Activated naive CD4-positive, alpha-beta T cell treated with anti-CD3 and anti-CD28 coated beads, Interleukin-2, amount 10 ng/mL, durations not matched to agents 7 days and 5 days (primary cell): ENCODE results near the gene KCNJ8.
"Not testable (repeated sequence)": the region's sequence is repeated elsewhere in the genome, so short reads cannot be mapped to it uniquely, and the experiment has no call there.

Experiments
- CTCF ChIA-PET: fragments of 350-600 bp; sonication (Branson Sonifier 250); formaldehyde crosslinking; loops from one replicate; lab custom pipeline; 2021; ENCODE audit warnings: antibody characterized with exemption; lab: Charles Lee
- DNase-seq: peaks from one replicate; pipeline ENCODE4 v3.0.0-alpha.2; 2020
- H3K27ac Mint-ChIP-seq: one replicate; pipeline ENCODE4 v1.8.0; 2021; ENCODE audit warnings: mild to moderate bottlenecking, moderate library complexity, mixed read lengths
- H3K27me3 Mint-ChIP-seq: one replicate; pipeline ENCODE4 v1.8.0; 2021; ENCODE audit warnings: mild to moderate bottlenecking, mixed read lengths
- H3K36me3 Mint-ChIP-seq: one replicate; pipeline ENCODE4 v1.8.0; 2021; ENCODE audit warnings: mixed read lengths
- H3K4me1 Mint-ChIP-seq: one replicate; pipeline ENCODE4 v1.8.0; 2021; ENCODE audit warnings: mixed read lengths
- H3K4me3 Mint-ChIP-seq: one replicate; pipeline ENCODE4 v1.8.0; 2021; ENCODE audit warnings: mild to moderate bottlenecking, moderate library complexity, mixed read lengths
- H3K9me3 Mint-ChIP-seq: one replicate; pipeline ENCODE4 v1.8.0; 2021; ENCODE audit warnings: mixed read lengths

KCNJ8 gene

DNA sequence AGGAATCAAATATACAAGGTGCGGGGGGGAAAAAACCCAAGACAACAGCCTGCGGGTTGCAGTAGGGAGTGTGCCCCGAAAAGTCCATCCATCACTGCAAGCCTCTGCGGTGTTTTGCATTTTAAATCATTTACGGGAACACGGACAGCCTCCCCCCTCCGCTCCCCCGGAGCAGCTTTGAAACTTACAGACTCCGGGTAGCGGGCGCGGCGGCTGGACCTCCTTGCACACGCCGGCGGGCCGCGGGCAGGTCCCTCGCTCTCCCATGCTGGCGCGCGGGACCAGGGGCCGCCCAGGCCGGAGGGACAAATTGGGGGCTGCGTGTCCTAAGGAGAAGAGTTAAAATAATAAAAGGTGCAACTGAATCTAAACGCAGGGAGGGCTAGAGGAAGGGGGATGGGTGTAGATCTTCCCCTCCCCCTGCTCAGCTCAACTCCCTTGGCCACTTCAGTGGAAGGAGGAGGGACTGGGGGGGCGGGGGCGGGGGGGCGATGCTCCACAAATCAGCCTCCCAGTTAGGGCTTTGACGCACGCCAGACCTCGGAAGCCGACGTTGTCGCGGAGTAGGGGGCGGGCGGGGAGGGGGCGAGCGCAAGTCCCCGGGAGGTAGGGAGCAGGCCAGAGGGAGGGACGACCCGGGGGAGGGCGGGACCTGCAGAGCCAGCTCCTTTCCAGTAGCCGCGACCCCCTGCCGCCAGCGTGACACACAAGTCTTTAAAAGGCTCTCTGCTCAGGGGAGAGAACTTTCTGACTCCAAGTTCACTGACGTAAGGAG, at the start of gene KCNJ8:
KCNJ8 (minus strand) TSS at position 349 of the 775 bp plus-strand sequence. CDS start 1,090 bp downstream, outside the sequence.
- no peaks in the 10 kb centered on the region for H3K9me3 Mint-ChIP-seq
- DNase-seq, result no peak
- peak within 1 kb of the TSS; percentile 27 for H3K4me3 Mint-ChIP-seq
- CTCF ChIA-PET, result no interaction called here
- H3K27me3 Mint-ChIP-seq, result peaks cover 43% of the 10 kb centered on the region
- no peak within 1 kb of the TSS for H3K27ac Mint-ChIP-seq
- no peaks in the 10 kb centered on the region for H3K36me3 Mint-ChIP-seq
- H3K4me1 Mint-ChIP-seq, result peaks cover 8% of the 10 kb centered on the region

- no peak overlapping the region for H3K27ac Mint-ChIP-seq
- no peaks in the 10 kb centered on the region for H3K4me1 Mint-ChIP-seq
- CTCF ChIA-PET, result no interaction called here
- no peaks in the 10 kb centered on the region for H3K9me3 Mint-ChIP-seq
- H3K27me3 Mint-ChIP-seq, result no peaks in the 10 kb centered on the region
- DNase-seq, result no peak
- no peak overlapping the region for H3K4me3 Mint-ChIP-seq
- H3K36me3 Mint-ChIP-seq, result no peaks in the 10 kb centered on the region
Observed at GRCh38 chr12:21823581-21823980, 49.1 kb upstream of the KCNJ8 start.

DNA sequence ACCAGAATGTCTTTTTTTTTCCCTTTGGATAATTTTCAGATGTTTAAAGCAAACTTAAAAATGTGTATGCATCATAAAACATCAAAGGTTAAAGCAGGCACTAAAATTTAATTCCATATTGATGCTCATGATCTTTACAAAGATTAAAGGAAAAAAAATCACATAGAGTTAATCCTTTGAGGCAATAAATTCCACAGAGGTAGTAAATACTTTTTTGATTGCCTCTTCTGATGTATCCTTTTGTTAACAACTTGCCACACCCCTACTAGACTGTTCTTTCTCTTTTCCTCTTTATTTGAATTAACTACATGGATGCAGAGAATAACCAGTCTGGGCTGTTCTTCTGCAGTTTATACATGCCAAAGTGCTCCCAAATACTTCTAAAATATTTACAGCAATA, 45.2 kb upstream of the KCNJ8 start:
- H3K27me3 Mint-ChIP-seq, result no peaks in the 10 kb centered on the region
- CTCF ChIA-PET, result no interaction called here
- H3K9me3 Mint-ChIP-seq, result no peaks in the 10 kb centered on the region
- no peak for DNase-seq
- no peak overlapping the region for H3K27ac Mint-ChIP-seq
- H3K4me1 Mint-ChIP-seq, result no peaks in the 10 kb centered on the region
- H3K36me3 Mint-ChIP-seq, result no peaks in the 10 kb centered on the region
- no peak overlapping the region for H3K4me3 Mint-ChIP-seq

GRCh38 chr12:21819236-21819635, 44.7 kb upstream of the KCNJ8 start:
- Mint-ChIP-seq H3K27ac (no peak overlapping the region), H3K27me3 (no peaks in the 10 kb centered on the region), H3K4me1 (no peaks in the 10 kb centered on the region), H3K9me3 (no peaks in the 10 kb centered on the region), H3K4me3 (no peak overlapping the region), H3K36me3 (no peaks in the 10 kb centered on the region)
- CTCF ChIA-PET, result no interaction called here
- no peak for DNase-seq

DNA sequence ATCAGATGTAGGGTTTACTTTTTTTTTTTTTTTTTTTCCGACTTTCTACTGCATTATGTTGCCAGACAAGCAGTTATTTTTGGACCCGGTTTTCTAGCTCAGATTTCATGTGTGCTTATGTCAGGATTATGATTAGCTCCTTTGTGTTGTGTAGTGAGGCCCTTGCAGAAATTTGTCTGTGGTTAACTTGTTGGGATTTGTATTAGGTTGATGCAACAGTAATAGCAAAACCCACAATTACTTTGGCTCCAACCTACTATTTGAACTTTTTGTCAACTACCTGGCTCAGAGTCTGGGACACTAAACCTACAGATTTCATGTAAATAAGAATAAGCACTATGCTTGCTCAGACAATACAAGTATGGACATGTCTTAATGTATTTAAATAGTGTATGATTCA, 44.1 kb upstream of the KCNJ8 start:
- Mint-ChIP-seq H3K4me1 (no peaks in the 10 kb centered on the region), H3K9me3 (no peaks in the 10 kb centered on the region), H3K4me3 (no peak overlapping the region), H3K27me3 (no peaks in the 10 kb centered on the region), H3K36me3 (no peaks in the 10 kb centered on the region), H3K27ac (no peak overlapping the region)
- DNase-seq, result no peak
- CTCF ChIA-PET, result no interaction called here

DNA sequence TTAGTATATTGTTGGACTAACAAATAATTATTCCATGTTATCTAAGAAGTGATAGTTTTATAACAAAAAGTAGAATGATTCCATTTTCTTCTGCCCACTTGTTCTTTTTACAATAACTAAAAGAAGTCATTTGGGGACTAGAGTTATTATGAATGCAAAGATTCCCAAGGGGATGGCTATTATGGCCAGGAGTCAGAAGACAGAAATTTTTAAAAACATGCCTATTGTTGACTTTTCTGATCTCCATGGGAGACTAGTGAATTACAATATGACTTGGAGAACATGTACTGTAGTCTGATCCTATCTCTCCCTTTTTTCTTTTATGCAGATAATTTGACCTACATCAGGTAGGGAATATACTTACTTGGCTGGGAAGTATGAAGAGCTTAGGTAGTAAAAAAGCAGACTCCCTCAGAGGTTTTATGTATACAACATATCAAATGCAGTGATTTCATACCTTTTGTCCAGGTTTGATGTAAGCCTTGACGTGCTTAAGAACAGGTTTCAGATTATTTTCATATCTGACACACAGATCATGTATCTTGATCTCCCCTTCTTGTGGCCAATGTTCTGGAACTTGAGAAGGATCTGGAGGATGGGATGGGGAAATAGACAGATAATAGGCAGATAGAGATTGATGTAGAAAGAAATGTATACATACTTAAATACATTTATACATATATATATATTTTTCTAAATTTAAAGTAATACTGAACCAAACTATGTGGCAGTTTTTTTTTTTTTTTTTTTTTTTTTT, 41.0 kb upstream of the KCNJ8 start:
- no peak for DNase-seq
- no peaks in the 10 kb centered on the region for H3K36me3 Mint-ChIP-seq
- H3K27me3 Mint-ChIP-seq, result no peaks in the 10 kb centered on the region
- no peaks in the 10 kb centered on the region for H3K9me3 Mint-ChIP-seq
- no peak overlapping the region for H3K4me3 Mint-ChIP-seq
- no peak overlapping the region for H3K27ac Mint-ChIP-seq
- H3K4me1 Mint-ChIP-seq, result no peaks in the 10 kb centered on the region
- CTCF ChIA-PET, result no interaction called here

DNA sequence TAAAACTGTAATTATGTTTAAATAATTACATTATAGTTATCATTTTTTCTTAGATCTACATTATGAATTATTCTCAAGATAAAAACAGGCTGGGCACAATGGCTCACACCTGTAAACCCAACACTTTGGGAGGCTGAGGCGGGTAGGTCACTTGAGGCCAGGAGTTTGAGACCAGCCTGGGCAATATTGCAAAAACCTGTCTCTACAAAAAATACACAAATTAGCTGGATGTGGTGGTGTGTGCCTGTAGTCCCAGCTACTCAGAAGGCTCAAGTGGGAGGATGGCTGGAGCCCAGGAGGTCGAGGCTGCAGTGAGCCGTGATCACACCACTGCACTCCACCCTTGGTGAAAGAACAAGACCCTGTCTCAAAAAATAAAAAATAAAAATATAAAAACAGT, 40.3 kb upstream of the KCNJ8 start:
- CTCF ChIA-PET, result no interaction called here
- H3K9me3 Mint-ChIP-seq, result peaks cover 3% of the 10 kb centered on the region
- no peaks in the 10 kb centered on the region for H3K4me1 Mint-ChIP-seq
- DNase-seq, result no peak
- H3K27ac Mint-ChIP-seq, result no peak overlapping the region
- H3K27me3 Mint-ChIP-seq, result no peaks in the 10 kb centered on the region
- H3K4me3 Mint-ChIP-seq, result no peak overlapping the region
- H3K36me3 Mint-ChIP-seq, result no peaks in the 10 kb centered on the region

DNA sequence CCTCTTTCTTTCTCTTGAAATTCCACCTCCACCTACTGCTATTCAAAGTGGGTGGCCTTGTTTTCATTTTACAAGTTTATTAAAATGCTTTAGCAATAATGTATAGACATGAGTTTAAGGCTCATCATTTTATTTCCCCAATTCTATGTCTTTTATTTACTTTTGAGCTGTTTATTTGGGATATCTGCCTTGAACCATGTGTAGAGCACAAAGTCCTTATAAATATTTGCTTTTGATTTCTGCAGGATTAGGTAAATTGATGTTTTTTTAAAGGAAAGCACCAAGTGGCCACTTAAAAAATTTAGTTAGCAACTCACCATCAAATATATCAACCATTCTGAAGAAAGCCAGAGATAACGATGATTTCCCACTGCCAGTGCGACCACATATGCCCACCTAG, 39.8 kb upstream of the KCNJ8 start:
- CTCF ChIA-PET, result no interaction called here
- Mint-ChIP-seq H3K27me3 (no peaks in the 10 kb centered on the region), H3K4me1 (no peaks in the 10 kb centered on the region), H3K27ac (no peak overlapping the region), H3K9me3 (peaks cover 3% of the 10 kb centered on the region), H3K4me3 (no peak overlapping the region), H3K36me3 (no peaks in the 10 kb centered on the region)
- DNase-seq, result no peak

DNA sequence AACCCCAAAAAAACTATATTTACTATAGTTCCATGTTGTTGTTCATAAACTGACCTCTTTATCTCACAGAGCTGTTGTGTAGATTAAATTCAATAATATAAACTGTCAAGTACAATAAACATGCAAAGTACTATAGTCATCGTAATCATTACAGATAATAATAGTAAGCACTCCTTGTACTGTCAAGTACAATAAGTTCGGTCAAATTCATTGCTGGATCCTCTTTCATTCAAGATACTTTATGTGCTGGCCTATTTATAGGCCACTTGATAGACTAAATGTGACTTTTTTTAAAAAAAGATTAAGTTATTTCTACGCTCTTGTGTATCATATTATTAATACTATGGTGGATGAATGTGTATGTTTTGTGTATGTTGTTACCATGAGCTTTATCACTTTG, 39.2 kb upstream of the KCNJ8 start:
- CTCF ChIA-PET, result no interaction called here
- Mint-ChIP-seq H3K36me3 (no peaks in the 10 kb centered on the region), H3K4me3 (no peak overlapping the region), H3K27me3 (no peaks in the 10 kb centered on the region), H3K27ac (no peak overlapping the region), H3K9me3 (peaks cover 3% of the 10 kb centered on the region), H3K4me1 (no peaks in the 10 kb centered on the region)
- DNase-seq, result no peak

DNA sequence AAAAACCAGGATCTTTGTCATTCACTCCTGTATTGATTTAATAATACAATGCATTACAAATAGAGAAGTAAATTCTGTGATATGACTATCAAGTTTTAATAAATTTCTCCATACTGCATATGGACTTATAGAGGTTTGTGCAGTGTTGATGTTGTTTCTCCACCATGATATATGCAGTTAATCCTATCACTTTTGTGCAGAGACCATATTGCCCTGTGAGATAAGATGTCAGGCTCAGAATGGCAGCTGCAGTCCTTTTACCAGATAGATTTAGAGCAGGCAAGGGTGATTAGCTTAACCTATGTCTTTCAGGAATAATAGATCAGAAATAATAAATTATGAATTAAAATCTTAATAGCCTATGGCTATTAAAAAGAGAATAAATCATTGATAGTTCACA, 38.6 kb upstream of the KCNJ8 start:
- no peak overlapping the region for H3K4me3 Mint-ChIP-seq
- no peak overlapping the region for H3K27ac Mint-ChIP-seq
- H3K4me1 Mint-ChIP-seq, result no peaks in the 10 kb centered on the region
- no peaks in the 10 kb centered on the region for H3K36me3 Mint-ChIP-seq
- DNase-seq, result no peak
- peaks cover 3% of the 10 kb centered on the region for H3K9me3 Mint-ChIP-seq
- no peaks in the 10 kb centered on the region for H3K27me3 Mint-ChIP-seq
- CTCF ChIA-PET, result no interaction called here

- DNase-seq, H3K27ac Mint-ChIP-seq, H3K36me3 Mint-ChIP-seq, H3K4me1 Mint-ChIP-seq, H3K4me3 Mint-ChIP-seq, H3K27me3 Mint-ChIP-seq, CTCF ChIA-PET, H3K9me3 Mint-ChIP-seq: not testable (repeated sequence)
Observed at GRCh38 chr12:21812340-21812739, 37.8 kb upstream of the KCNJ8 start.

- H3K4me1 Mint-ChIP-seq, result no peaks in the 10 kb centered on the region
- no peak overlapping the region for H3K4me3 Mint-ChIP-seq
- H3K36me3 Mint-ChIP-seq, result no peaks in the 10 kb centered on the region
- CTCF ChIA-PET, result no interaction called here
- peaks cover 3% of the 10 kb centered on the region for H3K9me3 Mint-ChIP-seq
- no peak overlapping the region for H3K27ac Mint-ChIP-seq
- DNase-seq, result no peak
- H3K27me3 Mint-ChIP-seq, result no peaks in the 10 kb centered on the region
Observed at GRCh38 chr12:21809100-21809499, 34.6 kb upstream of the KCNJ8 start.

- H3K4me1 Mint-ChIP-seq, result no peaks in the 10 kb centered on the region
- no peak overlapping the region for H3K4me3 Mint-ChIP-seq
- H3K27me3 Mint-ChIP-seq, result no peaks in the 10 kb centered on the region
- H3K36me3 Mint-ChIP-seq, result no peaks in the 10 kb centered on the region
- CTCF ChIA-PET, result no interaction called here
- H3K9me3 Mint-ChIP-seq, result peaks cover 3% of the 10 kb centered on the region
- H3K27ac Mint-ChIP-seq, result no peak overlapping the region
- DNase-seq, result no peak
Observed at GRCh38 chr12:21806255-21806654, 31.7 kb upstream of the KCNJ8 start.

DNA sequence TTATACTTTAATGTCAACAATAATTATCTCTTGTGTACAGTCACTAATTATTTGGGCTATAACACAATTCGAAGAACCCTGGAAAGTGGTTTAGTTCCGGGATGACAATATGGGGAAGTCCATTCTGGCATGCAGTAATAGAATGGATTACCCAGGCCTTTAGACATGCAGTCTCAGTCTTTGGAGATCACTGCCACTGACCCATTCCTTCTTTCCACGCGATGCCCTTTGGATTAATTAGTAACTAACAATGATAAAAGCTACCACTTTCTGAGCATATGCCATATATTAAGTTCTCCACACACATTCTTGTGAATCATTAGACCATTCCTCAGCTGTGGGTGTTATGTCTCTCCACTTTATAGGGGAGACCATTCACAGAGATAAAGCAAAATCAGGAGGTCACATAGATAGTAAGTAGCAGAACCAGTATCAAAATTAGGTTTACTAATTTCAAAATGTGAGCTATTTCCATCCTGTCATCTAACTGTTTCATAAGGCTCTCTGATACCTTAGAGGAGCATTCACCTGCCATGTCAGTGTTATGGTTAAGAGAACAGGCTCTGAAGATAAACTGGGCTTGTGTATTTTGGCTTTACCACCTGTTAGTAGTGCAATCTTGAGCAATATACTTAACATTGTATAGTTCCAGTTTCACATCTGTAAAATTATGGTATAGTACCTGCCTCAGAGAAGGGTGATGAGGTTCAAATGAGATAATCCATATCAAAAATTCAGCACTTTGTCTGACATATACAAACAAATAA, 27.2 kb upstream of the KCNJ8 start:
- DNase-seq, result no peak

More for the DNA sequence above, 27.2 kb upstream of the KCNJ8 start:
- Mint-ChIP-seq H3K36me3 (no peaks in the 10 kb centered on the region), H3K27ac (no peak overlapping the region), H3K4me3 (no peak overlapping the region), H3K27me3 (no peaks in the 10 kb centered on the region), H3K4me1 (no peaks in the 10 kb centered on the region), H3K9me3 (no peaks in the 10 kb centered on the region)
- CTCF ChIA-PET, result no interaction called here
